GM18505 (cell line): ENCODE results near the gene VILL.

ENCODE experiments used
- ATAC-seq: cut with Tn5 transposase; IDR thresholded peaks from one replicate; pipeline ENCODE4 v1.9.1; 2021; ENCODE audit not compliant: unreplicated experiment
- POLR2A ChIP-seq: IDR thresholded peaks from 4 replicates; pipeline ENCODE4 v1.6.1; 2011; ENCODE audit warnings: borderline replicate concordance; ENCODE audit not compliant: insufficient read depth, insufficient read length; ENCODE audit errors: extremely low read depth

The VILL gene

GRCh38 chr3:37953707-37954394, 36.7 kb upstream of the VILL start:
- TF ChIP-seq POLR2A: no peak
- no peak for ATAC-seq

DNA sequence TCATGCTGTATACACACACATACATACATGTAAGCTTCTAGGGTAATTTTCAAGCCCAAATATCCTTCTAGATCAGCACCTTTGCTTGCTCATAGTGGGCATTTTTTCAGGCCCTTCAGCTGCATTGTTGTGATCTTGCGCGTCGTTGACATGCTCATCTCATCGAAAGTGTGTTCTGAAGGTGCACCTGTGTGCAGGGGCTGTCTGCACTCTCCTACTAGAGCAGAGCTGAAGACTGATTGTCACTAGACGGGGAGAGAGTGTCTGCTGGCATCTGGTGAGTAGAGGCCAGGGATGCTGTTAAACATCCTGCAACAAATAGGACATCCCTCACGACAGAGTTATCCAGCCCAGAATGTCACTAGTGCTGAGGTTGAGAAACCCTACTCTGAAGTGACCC, 35.7 kb upstream of the VILL start:
- ATAC-seq: no peak
- no peak for TF ChIP-seq POLR2A

DNA sequence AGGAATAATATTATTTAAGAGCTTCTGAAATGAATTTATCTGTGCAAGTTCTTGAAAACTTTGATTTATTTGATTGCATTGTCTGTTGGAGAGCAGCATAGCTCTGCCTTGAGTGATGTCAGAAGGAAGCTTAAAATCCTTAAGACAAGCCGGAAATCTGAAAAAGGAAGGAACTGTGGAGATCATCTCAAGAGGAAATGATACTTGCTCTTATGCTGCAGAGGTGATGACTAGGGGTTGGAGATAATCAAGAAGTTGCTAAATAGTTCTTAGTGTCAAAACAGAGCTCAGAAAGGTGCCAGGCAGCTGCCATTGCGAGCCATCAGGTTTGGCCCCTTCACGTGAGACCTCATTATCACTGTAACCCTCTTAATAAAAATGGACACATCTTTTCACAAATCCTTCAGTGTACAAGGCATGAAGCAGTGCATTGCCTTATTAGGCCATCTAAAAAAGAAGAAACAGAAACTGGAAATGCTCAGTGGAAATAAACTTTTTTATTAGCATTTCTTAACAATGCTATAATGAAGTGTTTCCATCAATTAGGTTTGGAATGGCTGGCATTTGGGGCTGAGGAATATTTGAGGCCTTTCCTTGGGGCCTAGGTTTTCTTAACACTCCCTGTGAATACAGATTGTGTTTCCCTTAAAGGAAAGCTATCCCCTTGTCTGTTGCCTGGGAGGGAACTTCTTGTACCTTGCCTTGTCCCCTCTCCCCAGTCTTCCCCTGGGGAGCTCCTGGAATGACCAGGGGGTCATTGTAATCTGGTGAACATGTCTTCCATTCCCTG, 34.5 kb upstream of the VILL start:
- TF ChIP-seq POLR2A: no peak
- ATAC-seq: no peak

DNA sequence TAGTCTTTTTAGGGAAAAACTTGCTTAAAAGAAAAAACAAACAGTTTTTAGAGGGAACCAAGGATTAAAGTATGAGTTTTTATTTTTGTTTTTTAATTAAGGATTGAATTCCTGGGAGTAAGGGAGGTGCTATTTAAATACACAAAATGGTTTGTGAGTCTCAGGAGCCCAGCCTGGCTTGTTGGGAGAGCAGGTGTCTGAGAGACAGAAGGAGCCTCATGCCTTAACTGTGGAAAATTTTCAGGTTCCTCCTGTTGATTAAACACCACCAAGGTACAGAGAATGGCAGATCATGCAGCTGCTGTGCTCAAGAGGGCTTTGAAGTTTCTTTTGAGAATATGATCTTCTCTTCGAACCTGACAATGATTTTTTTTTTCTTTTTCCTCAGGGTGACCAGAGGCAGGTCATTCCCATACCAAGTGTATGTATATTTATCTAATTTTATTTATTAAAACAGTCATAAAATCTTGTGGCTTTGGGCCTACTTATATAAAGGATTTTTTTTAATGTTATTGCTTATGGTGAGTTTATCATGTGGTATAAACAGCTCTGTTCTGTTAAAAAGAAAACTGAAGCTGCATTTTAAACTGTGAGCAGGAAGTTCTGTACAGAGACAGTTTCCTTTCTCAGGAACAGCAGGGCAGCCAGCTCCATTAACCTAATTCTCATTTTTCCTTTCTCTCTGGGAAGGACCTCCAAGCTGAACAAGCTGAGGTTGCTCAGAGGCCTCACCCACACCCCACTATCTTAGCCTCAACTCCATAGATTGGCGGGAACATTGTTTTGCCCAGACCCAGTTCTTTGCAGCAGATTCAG, 33.7 kb upstream of the VILL start:
- no peak for TF ChIP-seq POLR2A
- no peak for ATAC-seq

GRCh38 chr3:37957539-37957936, 33.0 kb upstream of the VILL start:
- TF ChIP-seq POLR2A: no peak
- ATAC-seq: no peak

- no peak for ATAC-seq
- TF ChIP-seq POLR2A: no peak
Measured at GRCh38 chr3:37961622-37962431, 28.8 kb upstream of the VILL start.

- no peak for ATAC-seq
Measured at GRCh38 chr3:37963016-37963415, 27.6 kb upstream of the VILL start.

GRCh38 chr3:37963635-37964034, 27.0 kb upstream of the VILL start:
- ATAC-seq: no peak
- TF ChIP-seq POLR2A: no peak

More at GRCh38 chr3:37963016-37963415, 27.6 kb upstream of the VILL start:
- TF ChIP-seq POLR2A: no peak

DNA sequence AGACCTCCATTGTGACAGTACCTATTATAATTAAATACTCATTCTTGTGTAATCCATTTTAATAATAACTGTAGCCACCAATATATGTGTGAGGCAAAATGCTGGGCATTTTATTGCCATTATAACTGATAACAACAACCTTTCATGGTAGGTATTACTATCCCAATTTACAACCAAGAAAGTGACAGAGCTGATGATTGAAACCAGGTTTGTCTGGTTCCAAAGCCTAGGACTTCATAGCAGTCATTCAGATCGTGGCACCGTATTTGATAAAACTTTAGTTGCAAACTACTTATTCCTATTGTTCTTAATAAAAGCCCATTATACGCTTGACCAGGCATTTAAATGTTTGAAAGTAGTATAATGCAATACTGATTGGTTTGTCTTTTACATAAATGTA, 26.4 kb upstream of the VILL start:
- no peak for ATAC-seq
- TF ChIP-seq POLR2A: no peak

- TF ChIP-seq POLR2A: no peak
- no peak for ATAC-seq
Measured at GRCh38 chr3:37964716-37965115, 25.9 kb upstream of the VILL start.

GRCh38 chr3:37967260-37967881, 23.2 kb upstream of the VILL start:
- ATAC-seq: no peak
- no peak for TF ChIP-seq POLR2A

DNA sequence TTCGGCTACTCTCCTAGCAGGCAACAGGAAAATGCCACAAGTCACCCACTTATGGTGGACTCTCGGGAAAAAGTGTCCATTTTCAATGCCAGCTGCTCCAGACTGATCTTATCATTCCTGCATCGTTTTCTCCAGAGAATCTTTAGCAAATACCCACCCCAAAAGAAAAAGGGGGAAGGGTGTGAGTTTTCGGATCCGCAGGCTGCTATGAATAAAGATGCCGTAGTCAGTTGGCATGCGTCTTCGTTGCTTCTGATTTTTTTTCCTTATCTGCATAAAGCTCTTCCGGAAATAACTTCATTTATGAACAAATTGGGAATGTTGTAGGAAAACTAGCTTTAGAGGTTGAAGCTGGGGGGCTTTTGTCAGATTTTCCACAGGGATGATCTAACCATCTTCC, 22.4 kb upstream of the VILL start:
- TF ChIP-seq POLR2A: no peak
- ATAC-seq: no peak
